ENCODE data around the gene GPRC5C. TPM values are rescaled to one million over a fixed set of nuclear protein-coding genes. Genes with fewer than 3 reads are reported as not detected.

GPRC5C gene
- total and polyA plus RNA-seq, 2 of the 13 experiments (the other 11 are each of a cell fraction or from before 2014, with no cell fraction given), result 85.6 to 300 TPM

- no peak for TF ChIP-seq ZBTB39 (CRISPR knock-in tag; IDR thresholded peaks at IDR 0.05)
- TF ChIP-seq ZNF362 (CRISPR knock-in tag; IDR thresholded peaks at IDR 0.05; ENCODE audit: borderline replicate concordance), result peak; percentile 30; the same call in 1 of the 2 replicates
- no peak for TF ChIP-seq PRPF4 (IDR thresholded peaks at IDR 0.05; ENCODE audit: low read depth, low read length, poor library complexity, severe bottlenecking)
- no peak for TF ChIP-seq SP140L (CRISPR knock-in tag; IDR thresholded peaks at IDR 0.05; ENCODE audit: borderline replicate concordance)
- TF ChIP-seq CEBPG (CRISPR knock-in tag; IDR thresholded peaks at IDR 0.05), result no peak
- peak; percentile 64; the same call in 1 of the 2 replicates for TF ChIP-seq NFIC (IDR thresholded peaks at IDR 0.05; ENCODE audit: low read length)
- TF ChIP-seq BRD4 (CRISPR knock-in tag; IDR thresholded peaks at IDR 0.05), result no peak
- peak; percentile 46; the same call in 1 of the 2 replicates for TF ChIP-seq POLR2G (IDR thresholded peaks at IDR 0.05; ENCODE audit: low read depth, low read length)
- TF ChIP-seq RARA (CRISPR knock-in tag; IDR thresholded peaks at IDR 0.05), result peak; percentile 76
- TF ChIP-seq MED1 (CRISPR knock-in tag; IDR thresholded peaks at IDR 0.05), result no peak; the same call in 1 of the 2 replicates
- TF ChIP-seq DBP (CRISPR knock-in tag; IDR thresholded peaks at IDR 0.05; ENCODE audit: not compliant biosample characterization), result no peak
- TF ChIP-seq E2F1 (CRISPR knock-in tag; IDR thresholded peaks at IDR 0.05), result no peak
- TF ChIP-seq FOXP4 (CRISPR knock-in tag; IDR thresholded peaks at IDR 0.05), result peak; percentile 50; the same call in 1 of the 2 replicates
- no peak for TF ChIP-seq NPAS2 (CRISPR knock-in tag; IDR thresholded peaks at IDR 0.05; ENCODE audit: borderline replicate concordance)
- TF ChIP-seq SAP130 (CRISPR knock-in tag; IDR thresholded peaks at IDR 0.05; ENCODE audit: low read depth), result peak; percentile 13; the same call in 1 of the 2 replicates
- no peak for TF ChIP-seq ZNF20 (CRISPR knock-in tag; IDR thresholded peaks at IDR 0.05)
- TF ChIP-seq ZNF770 (CRISPR knock-in tag; IDR thresholded peaks at IDR 0.05), result peak; percentile 25; the same call in 1 of the 2 replicates
- no peak for TF ChIP-seq HOXA5 (CRISPR knock-in tag; IDR thresholded peaks at IDR 0.05)
- TF ChIP-seq ZNF501 (CRISPR knock-in tag; IDR thresholded peaks at IDR 0.05), result peak; percentile 20; the same call in 1 of the 2 replicates
- TF ChIP-seq ZNF451 (CRISPR knock-in tag; IDR thresholded peaks at IDR 0.05), result no peak
- no peak for TF ChIP-seq CENPT (CRISPR knock-in tag; IDR thresholded peaks at IDR 0.05; ENCODE audit: low read depth)
These were observed 4.0 kb downstream of the GPRC5C start (continued) for GRCh38 chr17:74435775-74436359.

All from HepG2 (cell line).